Glutamatergic neuron (in vitro differentiated cells): ENCODE results near the gene TNFRSF6B. TPM values are rescaled to one million over a fixed set of nuclear protein-coding genes. Genes with fewer than 3 reads are reported as not detected.

Source experiments
- DNase-seq: peaks from one replicate; pipeline ENCODE4 v3.0.0; 2022
- H3K27ac Mint-ChIP-seq: one replicate; pipeline ENCODE4 v1.8.0; 2020; ENCODE audit warnings: mild to moderate bottlenecking, mixed read lengths, inconsistent platforms; ENCODE audit not compliant: unreplicated experiment
- H3K27me3 Mint-ChIP-seq: one replicate; pipeline ENCODE4 v1.8.0; 2020; ENCODE audit warnings: mild to moderate bottlenecking, moderate library complexity, mixed read lengths, inconsistent platforms; ENCODE audit not compliant: unreplicated experiment
- H3K36me3 Mint-ChIP-seq: one replicate; pipeline ENCODE4 v1.8.0; 2020; ENCODE audit warnings: mild to moderate bottlenecking, mixed read lengths, inconsistent platforms; ENCODE audit not compliant: unreplicated experiment
- H3K4me1 Mint-ChIP-seq: one replicate; pipeline ENCODE4 v1.8.0; 2020; ENCODE audit warnings: mild to moderate bottlenecking, low read depth, mixed read lengths, inconsistent platforms; ENCODE audit not compliant: unreplicated experiment
- H3K4me3 Mint-ChIP-seq: one replicate; pipeline ENCODE4 v1.8.0; 2020; ENCODE audit warnings: mild to moderate bottlenecking, mixed read lengths, inconsistent platforms; ENCODE audit not compliant: unreplicated experiment
- H3K9me3 Mint-ChIP-seq: one replicate; pipeline ENCODE4 v1.8.0; 2020; ENCODE audit warnings: mild to moderate bottlenecking, moderate library complexity, mixed read lengths, inconsistent platforms; ENCODE audit not compliant: unreplicated experiment
- total RNA-seq: library from RNA; stranded (reverse); fragmentation: NEBNext Ultra II Directional; extraction: Animal tissue kit (Norgen Biotek cat#: 25700); gene quantifications from one replicate; pipeline ENCODE4 v1.2.1, GENCODE V29; 2021; ENCODE audit not compliant: unreplicated experiment
- TF ChIP-seq, protein P1 (sequence below): fragments of 200-600 bp; sonication (generic); IDR thresholded peaks from one replicate; pipeline ENCODE4 v1.5.0; 2021; ENCODE audit not compliant: partially characterized antibody, unreplicated experiment

TNFRSF6B gene
- total RNA-seq, 1 donor from 2014 or later = not detected

DNA sequence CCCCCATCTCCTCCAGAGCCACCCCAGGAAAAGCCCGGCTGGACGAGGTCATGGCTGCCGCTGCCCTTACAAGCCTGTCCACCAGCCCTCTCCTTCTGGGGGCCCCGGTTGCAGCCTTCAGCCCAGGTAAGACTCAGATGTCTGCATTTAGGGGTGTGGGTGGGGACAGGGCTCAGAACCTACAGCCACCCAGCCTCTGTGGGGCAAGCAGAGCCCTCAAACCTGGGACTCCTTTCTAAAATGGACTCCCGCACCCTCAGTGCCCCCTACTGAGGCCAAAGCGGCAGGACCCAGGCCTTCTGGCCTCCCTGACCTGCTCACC, 44.9 kb downstream of the TNFRSF6B start:
- TF ChIP-seq, protein P1, sequence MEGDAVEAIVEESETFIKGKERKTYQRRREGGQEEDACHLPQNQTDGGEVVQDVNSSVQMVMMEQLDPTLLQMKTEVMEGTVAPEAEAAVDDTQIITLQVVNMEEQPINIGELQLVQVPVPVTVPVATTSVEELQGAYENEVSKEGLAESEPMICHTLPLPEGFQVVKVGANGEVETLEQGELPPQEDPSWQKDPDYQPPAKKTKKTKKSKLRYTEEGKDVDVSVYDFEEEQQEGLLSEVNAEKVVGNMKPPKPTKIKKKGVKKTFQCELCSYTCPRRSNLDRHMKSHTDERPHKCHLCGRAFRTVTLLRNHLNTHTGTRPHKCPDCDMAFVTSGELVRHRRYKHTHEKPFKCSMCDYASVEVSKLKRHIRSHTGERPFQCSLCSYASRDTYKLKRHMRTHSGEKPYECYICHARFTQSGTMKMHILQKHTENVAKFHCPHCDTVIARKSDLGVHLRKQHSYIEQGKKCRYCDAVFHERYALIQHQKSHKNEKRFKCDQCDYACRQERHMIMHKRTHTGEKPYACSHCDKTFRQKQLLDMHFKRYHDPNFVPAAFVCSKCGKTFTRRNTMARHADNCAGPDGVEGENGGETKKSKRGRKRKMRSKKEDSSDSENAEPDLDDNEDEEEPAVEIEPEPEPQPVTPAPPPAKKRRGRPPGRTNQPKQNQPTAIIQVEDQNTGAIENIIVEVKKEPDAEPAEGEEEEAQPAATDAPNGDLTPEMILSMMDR = no peak
- H3K27ac Mint-ChIP-seq = no peak overlapping the region
- DNase-seq = no peak
- H3K36me3 Mint-ChIP-seq = no peaks in the 10 kb centered on the region
- peaks cover 9% of the 10 kb centered on the region for H3K27me3 Mint-ChIP-seq
- peaks cover 11% of the 10 kb centered on the region for H3K9me3 Mint-ChIP-seq
- no peak overlapping the region for H3K4me3 Mint-ChIP-seq
- peaks cover 2% of the 10 kb centered on the region for H3K4me1 Mint-ChIP-seq

DNA sequence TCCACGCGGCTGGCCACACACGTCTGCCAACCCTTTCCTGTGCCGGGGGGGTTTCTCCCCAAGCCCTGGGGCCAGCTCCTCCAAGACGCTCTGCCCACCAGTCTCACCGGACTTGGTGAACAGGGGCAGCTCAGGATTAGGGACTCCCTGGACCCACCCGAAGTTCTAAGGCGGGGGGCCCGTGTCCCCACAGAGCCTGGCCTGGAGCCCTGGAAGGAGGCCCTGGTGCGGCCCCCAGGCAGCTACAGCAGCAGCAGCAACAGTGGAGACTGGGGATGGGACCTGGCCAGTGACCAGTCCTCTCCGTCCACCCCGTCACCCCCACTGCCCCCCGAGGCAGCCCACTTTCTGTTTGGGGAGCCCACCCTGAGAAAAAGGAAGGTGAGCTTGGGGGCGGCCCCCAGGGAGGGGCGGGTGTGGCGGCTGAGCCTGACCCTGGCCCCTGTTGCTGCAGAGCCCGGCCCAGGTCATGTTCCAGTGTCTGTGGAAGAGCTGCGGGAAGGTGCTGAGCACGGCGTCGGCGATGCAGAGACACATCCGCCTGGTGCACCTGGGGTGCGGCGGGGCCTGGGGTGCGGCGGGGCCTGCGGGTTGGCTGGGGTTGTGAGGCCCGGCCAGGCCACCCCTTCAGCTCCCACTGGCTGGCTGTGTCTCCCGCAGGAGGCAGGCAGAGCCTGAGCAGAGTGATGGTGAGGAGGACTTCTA, 45.4 kb downstream of the TNFRSF6B start:
- Mint-ChIP-seq H3K27ac (no peak overlapping the region), H3K27me3 (peaks cover 8% of the 10 kb centered on the region), H3K36me3 (no peaks in the 10 kb centered on the region), H3K9me3 (peaks cover 9% of the 10 kb centered on the region), H3K4me1 (peaks cover 2% of the 10 kb centered on the region), H3K4me3 (no peak overlapping the region)
- TF ChIP-seq, protein P1 = no peak
- DNase-seq = no peak

DNA sequence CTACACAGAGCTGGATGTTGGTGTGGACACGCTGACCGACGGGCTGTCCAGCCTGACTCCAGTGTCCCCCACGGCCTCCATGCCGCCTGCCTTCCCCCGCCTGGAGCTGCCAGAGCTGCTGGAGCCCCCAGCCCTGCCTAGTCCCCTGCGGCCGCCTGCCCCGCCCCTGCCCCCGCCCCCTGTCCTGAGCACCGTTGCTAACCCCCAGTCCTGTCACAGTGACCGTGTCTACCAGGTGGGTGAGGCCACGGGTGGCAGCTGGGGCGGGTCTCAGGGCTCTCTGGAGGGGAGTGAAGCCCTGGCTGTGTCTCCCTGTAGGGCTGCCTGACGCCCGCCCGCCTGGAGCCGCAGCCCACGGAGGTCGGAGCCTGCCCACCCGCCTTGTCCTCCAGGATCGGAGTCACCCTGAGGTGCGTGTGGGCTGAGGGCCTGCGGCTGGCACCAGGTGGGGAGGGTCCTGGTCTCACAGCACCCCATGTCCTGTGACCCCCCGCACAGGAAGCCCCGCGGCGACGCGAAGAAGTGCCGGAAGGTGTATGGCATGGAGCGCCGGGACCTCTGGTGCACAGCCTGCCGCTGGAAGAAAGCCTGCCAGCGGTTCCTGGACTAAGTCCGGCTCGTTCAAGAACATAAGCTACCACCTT, 46.1 kb downstream of the TNFRSF6B start:
- no peaks in the 10 kb centered on the region for H3K36me3 Mint-ChIP-seq
- H3K27ac Mint-ChIP-seq = no peak overlapping the region
- peak; percentile 27 for DNase-seq
- TF ChIP-seq, protein P1 = no peak
- H3K27me3 Mint-ChIP-seq = peaks cover 8% of the 10 kb centered on the region
- H3K4me3 Mint-ChIP-seq = no peak overlapping the region
- peaks cover 9% of the 10 kb centered on the region for H3K9me3 Mint-ChIP-seq
- peaks cover 2% of the 10 kb centered on the region for H3K4me1 Mint-ChIP-seq

DNA sequence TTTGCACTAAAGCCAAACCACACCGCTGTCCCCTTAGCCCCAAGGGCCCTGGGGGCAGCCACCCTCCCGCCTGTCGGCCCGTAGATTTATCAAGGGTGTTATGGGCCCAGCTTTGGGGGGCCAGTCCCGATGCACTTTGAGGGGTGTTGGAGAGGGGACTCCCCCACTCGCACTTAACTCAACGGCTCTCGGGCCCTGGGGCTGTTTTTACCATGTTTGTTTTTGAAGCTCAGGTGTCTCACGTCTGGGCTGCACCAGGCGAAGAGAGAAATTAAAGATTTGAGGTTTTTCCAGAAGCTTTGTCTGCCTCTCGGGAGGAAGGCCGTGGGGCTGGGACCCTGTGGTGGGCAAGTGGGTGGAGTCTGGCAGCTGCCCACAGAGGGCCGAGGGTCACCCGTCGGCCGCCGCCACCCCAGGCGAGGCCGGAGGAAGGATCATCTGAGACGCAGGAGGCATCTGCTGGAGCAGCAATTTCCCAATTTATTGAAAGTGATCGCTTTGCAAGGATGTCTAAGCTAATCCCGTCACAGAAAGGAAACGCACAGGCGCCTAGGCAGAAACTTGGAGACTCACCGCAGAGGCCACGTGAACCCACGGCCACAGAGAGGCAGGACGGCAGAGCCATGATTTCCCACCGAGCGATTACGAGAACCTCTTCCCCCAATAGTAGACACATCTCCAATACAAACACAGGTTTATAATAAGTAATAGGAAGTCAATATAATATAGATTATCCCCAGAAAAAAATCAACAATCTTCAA, 46.9 kb downstream of the TNFRSF6B start:
- TF ChIP-seq, protein P1 = no peak
- no peak for DNase-seq
- Mint-ChIP-seq H3K4me3 (peak overlapping the region; percentile 25), H3K9me3 (peaks cover 9% of the 10 kb centered on the region), H3K36me3 (no peaks in the 10 kb centered on the region), H3K27ac (peak overlapping the region; percentile 81), H3K27me3 (peaks cover 8% of the 10 kb centered on the region), H3K4me1 (peaks cover 2% of the 10 kb centered on the region)
